ENCODE measurements around the gene NDUFB3.

DNA sequence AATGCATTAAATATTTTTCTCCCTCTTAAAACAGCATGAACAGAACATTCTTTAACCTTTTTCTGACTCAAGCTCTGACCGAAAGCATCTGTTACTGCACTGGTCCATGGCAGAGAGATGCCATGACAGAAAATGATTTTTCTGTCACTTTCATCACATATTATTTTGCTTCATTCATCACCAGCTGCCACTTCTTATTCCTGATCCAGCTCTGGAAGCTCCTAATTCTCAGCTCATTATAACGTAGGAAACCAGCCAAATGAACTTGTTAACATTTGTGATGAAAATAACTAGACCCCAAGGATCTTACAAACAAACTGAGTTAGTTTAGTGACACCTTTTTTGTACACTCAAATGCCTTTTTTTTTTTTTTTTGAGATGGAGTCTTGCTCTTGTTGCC is 36.5 kb downstream of the NDUFB3 start:
- TF ChIP-seq, protein P1, sequence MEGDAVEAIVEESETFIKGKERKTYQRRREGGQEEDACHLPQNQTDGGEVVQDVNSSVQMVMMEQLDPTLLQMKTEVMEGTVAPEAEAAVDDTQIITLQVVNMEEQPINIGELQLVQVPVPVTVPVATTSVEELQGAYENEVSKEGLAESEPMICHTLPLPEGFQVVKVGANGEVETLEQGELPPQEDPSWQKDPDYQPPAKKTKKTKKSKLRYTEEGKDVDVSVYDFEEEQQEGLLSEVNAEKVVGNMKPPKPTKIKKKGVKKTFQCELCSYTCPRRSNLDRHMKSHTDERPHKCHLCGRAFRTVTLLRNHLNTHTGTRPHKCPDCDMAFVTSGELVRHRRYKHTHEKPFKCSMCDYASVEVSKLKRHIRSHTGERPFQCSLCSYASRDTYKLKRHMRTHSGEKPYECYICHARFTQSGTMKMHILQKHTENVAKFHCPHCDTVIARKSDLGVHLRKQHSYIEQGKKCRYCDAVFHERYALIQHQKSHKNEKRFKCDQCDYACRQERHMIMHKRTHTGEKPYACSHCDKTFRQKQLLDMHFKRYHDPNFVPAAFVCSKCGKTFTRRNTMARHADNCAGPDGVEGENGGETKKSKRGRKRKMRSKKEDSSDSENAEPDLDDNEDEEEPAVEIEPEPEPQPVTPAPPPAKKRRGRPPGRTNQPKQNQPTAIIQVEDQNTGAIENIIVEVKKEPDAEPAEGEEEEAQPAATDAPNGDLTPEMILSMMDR (tag by site-specific recombination; IDR thresholded peaks at IDR 0.05) = no peak
- TF ChIP-seq, protein P2, sequence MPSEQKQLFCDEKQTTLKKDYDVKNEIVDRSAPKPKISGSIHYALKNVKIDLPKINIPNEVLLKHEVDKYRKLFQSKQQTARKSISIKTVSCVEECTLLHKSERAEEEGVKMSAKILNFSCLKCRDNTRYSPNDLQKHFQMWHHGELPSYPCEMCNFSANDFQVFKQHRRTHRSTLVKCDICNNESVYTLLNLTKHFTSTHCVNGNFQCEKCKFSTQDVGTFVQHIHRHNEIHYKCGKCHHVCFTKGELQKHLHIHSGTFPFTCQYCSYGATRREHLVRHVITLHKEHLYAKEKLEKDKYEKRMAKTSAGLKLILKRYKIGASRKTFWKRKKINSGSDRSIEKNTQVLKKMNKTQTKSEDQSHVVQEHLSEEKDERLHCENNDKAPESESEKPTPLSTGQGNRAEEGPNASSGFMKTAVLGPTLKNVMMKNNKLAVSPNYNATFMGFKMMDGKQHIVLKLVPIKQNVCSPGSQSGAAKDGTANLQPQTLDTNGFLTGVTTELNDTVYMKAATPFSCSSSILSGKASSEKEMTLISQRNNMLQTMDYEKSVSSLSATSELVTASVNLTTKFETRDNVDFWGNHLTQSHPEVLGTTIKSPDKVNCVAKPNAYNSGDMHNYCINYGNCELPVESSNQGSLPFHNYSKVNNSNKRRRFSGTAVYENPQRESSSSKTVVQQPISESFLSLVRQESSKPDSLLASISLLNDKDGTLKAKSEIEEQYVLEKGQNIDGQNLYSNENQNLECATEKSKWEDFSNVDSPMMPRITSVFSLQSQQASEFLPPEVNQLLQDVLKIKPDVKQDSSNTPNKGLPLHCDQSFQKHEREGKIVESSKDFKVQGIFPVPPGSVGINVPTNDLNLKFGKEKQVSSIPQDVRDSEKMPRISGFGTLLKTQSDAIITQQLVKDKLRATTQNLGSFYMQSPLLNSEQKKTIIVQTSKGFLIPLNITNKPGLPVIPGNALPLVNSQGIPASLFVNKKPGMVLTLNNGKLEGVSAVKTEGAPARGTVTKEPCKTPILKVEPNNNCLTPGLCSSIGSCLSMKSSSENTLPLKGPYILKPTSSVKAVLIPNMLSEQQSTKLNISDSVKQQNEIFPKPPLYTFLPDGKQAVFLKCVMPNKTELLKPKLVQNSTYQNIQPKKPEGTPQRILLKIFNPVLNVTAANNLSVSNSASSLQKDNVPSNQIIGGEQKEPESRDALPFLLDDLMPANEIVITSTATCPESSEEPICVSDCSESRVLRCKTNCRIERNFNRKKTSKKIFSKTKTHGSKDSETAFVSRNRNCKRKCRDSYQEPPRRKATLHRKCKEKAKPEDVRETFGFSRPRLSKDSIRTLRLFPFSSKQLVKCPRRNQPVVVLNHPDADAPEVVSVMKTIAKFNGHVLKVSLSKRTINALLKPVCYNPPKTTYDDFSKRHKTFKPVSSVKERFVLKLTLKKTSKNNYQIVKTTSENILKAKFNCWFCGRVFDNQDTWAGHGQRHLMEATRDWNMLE (tag by site-specific recombination; conservative IDR thresholded peaks at IDR 0.05; ENCODE audit: low read depth) = no peak
- TF ChIP-seq ZNF311 (tag by site-specific recombination; IDR thresholded peaks at IDR 0.05; ENCODE audit: borderline replicate concordance) = no peak
- TF ChIP-seq, protein P3, sequence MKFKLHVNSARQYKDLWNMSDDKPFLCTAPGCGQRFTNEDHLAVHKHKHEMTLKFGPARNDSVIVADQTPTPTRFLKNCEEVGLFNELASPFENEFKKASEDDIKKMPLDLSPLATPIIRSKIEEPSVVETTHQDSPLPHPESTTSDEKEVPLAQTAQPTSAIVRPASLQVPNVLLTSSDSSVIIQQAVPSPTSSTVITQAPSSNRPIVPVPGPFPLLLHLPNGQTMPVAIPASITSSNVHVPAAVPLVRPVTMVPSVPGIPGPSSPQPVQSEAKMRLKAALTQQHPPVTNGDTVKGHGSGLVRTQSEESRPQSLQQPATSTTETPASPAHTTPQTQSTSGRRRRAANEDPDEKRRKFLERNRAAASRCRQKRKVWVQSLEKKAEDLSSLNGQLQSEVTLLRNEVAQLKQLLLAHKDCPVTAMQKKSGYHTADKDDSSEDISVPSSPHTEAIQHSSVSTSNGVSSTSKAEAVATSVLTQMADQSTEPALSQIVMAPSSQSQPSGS (tag by site-specific recombination; IDR thresholded peaks at IDR 0.05; ENCODE audit: low read depth) = no peak
- TF ChIP-seq, protein P4, sequence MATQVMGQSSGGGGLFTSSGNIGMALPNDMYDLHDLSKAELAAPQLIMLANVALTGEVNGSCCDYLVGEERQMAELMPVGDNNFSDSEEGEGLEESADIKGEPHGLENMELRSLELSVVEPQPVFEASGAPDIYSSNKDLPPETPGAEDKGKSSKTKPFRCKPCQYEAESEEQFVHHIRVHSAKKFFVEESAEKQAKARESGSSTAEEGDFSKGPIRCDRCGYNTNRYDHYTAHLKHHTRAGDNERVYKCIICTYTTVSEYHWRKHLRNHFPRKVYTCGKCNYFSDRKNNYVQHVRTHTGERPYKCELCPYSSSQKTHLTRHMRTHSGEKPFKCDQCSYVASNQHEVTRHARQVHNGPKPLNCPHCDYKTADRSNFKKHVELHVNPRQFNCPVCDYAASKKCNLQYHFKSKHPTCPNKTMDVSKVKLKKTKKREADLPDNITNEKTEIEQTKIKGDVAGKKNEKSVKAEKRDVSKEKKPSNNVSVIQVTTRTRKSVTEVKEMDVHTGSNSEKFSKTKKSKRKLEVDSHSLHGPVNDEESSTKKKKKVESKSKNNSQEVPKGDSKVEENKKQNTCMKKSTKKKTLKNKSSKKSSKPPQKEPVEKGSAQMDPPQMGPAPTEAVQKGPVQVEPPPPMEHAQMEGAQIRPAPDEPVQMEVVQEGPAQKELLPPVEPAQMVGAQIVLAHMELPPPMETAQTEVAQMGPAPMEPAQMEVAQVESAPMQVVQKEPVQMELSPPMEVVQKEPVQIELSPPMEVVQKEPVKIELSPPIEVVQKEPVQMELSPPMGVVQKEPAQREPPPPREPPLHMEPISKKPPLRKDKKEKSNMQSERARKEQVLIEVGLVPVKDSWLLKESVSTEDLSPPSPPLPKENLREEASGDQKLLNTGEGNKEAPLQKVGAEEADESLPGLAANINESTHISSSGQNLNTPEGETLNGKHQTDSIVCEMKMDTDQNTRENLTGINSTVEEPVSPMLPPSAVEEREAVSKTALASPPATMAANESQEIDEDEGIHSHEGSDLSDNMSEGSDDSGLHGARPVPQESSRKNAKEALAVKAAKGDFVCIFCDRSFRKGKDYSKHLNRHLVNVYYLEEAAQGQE (tag by site-specific recombination; IDR thresholded peaks at IDR 0.05) = no peak
- TF ChIP-seq, protein P5, sequence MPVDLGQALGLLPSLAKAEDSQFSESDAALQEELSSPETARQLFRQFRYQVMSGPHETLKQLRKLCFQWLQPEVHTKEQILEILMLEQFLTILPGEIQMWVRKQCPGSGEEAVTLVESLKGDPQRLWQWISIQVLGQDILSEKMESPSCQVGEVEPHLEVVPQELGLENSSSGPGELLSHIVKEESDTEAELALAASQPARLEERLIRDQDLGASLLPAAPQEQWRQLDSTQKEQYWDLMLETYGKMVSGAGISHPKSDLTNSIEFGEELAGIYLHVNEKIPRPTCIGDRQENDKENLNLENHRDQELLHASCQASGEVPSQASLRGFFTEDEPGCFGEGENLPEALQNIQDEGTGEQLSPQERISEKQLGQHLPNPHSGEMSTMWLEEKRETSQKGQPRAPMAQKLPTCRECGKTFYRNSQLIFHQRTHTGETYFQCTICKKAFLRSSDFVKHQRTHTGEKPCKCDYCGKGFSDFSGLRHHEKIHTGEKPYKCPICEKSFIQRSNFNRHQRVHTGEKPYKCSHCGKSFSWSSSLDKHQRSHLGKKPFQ (tag by site-specific recombination; IDR thresholded peaks at IDR 0.05) = no peak

All from HEK293 (cell line).